Prostate gland (tissue), 2 donors: Measurements from ENCODE around the gene SYTL1.

Experiments
- CTCF ChIP-seq, 4 experiments: fragments of 200-600 bp in 2 of 4; fragments of 450-650 bp in 2 of 4; sonication (generic) in 2 of 4; IDR thresholded peaks; 1 replicate in 3 of 4; 2 replicates in 1 of 4; pipeline ENCODE4 v1.5.1; 2016 to 2019; ENCODE audit warnings: antibody characterized with exemption in 4 of 4, mild to moderate bottlenecking in 2 of 4, moderate library complexity in 2 of 4
- POLR2A ChIP-seq: fragments of 450-650 bp; IDR thresholded peaks from one replicate; pipeline ENCODE4 v1.6.1; 2016; ENCODE audit warnings: antibody characterized with exemption, mild to moderate bottlenecking
- POLR2AphosphoS5 ChIP-seq: sonication (generic); formaldehyde crosslinking; IDR thresholded peaks from one replicate; pipeline ENCODE4 v1.6.1; 2017; ENCODE audit warnings: antibody characterized with exemption

DNA sequence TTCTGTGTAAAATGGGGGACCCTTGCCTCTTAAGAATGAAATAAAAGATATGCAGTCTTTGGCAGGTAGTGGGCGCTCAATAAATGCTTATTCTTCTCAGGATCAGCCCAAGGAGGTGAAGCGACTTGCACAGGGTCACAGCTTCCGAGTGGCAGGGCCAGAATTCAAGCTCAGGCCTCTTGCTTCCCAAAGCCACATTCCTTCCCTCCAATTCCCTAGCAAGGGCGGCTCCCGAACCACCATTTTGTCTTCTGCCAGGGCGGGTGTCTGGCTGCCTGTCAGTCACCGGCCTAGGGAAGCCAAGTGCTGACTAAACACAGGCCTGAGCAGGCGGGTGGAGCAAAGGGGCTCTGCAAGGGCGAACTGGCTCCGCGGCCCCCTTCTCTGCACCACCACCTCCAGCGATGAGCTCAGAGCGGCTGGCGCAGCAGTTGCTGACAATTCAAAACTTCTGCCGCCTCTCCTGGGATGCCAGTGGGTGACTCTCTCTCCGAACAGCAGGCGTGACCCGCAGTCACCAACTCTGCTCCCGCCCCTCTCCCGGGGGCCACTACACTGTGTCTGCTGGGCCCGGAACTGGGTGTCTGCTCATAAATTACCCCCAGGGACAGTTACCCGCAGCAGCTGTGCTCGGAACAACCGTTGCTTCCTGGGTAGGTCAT is 61.4 kb downstream of the SYTL1 start:
- peak in 2 of 4 experiments; percentile 38 to 40 for TF ChIP-seq CTCF (IDR thresholded peaks at IDR 0.05)
- TF ChIP-seq POLR2AphosphoS5, result no peak
- TF ChIP-seq POLR2A, result no peak
